Measurements from ENCODE around the gene PITPNC1.

Gene PITPNC1

DNA sequence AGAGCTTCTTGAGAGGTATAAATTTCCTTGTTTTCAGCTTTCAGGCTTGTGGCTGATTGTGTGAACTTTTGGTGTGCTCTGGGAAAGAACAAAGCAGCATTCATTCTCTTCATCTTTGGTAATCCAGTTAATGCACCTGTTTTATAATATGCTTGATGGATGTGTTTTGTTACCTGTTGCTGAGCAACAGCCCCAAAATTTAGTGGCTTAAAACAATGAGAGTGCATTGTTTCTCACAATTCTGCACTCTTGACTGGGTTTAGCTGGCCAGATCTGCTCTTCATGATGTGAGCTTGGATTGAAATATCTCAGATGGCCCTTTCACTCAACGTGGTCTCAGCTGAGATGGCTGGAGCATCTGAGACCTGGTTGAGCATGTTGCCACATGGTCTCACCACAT is 281.9 kb downstream of the PITPNC1 start:
- DNase-seq: no peak

- DNase-seq: no peak
Measured at GRCh38 chr17:67662712-67663111, 285.6 kb downstream of the PITPNC1 start.

GRCh38 chr17:67663457-67663856 is 286.4 kb downstream of the PITPNC1 start:
- no peak for DNase-seq

DNA sequence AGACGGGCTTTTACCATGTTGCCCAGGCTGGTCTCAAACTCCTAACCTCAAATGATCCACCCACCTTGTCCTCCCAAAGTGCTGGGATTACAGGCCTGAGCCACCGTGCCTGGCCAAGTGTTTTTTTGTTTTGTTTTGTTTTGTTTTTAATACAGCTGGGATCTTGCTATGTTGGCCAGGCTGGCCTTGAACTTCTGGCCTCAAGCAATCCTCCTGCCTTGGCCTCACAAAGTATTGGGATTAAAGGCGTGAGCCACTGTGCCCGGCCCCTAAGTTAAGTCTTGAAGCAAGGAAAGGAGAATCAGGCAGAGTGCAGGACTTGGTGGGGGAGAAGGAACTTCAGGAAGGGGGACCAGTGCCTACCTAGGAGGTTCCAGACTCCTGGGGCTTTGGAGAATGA is 288.9 kb downstream of the PITPNC1 start:
- DNase-seq: no peak

DNA sequence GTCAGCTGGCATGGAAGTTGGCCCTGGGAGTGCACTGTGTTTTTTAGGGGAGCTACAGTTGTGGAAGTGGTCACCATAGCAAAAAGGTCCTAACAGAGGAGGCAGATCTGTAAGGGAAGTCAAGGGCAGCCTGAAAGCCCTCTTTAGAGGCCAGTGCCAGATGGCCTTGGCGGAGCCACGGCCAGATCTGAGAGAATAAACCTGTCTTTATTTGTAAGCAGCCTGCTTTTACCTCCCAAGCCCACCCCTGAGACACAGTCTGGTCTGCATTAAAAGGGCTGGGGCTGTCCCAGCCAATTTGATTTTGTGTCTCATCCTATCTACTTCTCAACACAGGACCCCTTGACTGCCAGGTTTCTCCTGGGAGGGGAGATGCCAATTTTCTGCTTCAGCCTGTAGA is 289.6 kb downstream of the PITPNC1 start:
- no peak for DNase-seq

DNA sequence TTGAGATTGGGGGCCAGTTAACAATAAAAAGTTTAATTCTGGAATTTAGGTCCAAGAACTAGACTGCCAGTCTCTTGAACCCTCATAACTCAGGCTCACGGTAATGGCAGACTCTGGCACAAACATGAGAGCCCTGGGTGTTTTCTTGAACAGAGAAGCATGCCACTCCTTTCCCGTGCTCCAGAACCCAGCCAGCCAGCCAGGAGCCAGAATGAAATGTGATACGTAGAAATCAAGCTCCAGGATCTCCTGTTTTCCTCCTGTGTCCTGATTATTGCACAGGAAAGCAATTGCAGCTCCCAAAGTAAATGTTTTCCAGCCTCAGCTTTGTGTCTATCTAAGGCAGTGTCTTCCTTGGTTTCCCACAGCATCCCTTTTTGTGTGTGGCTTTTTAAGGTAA is 294.4 kb downstream of the PITPNC1 start:
- DNase-seq: no peak

- no peak for DNase-seq
Measured at GRCh38 chr17:67672592-67673335, 295.7 kb downstream of the PITPNC1 start.

GRCh38 chr17:67675481-67675880 is 298.4 kb downstream of the PITPNC1 start:
- DNase-seq: no peak

GRCh38 chr17:67676305-67676704 is 299.2 kb downstream of the PITPNC1 start:
- DNase-seq: no peak

- DNase-seq: no peak
Measured at GRCh38 chr17:67678414-67678813, 301.3 kb downstream of the PITPNC1 start.

- DNase-seq: no peak
Measured at GRCh38 chr17:67679225-67679624, 302.1 kb downstream of the PITPNC1 start.

GRCh38 chr17:67679721-67680120 is 302.6 kb downstream of the PITPNC1 start:
- no peak for DNase-seq

DNA sequence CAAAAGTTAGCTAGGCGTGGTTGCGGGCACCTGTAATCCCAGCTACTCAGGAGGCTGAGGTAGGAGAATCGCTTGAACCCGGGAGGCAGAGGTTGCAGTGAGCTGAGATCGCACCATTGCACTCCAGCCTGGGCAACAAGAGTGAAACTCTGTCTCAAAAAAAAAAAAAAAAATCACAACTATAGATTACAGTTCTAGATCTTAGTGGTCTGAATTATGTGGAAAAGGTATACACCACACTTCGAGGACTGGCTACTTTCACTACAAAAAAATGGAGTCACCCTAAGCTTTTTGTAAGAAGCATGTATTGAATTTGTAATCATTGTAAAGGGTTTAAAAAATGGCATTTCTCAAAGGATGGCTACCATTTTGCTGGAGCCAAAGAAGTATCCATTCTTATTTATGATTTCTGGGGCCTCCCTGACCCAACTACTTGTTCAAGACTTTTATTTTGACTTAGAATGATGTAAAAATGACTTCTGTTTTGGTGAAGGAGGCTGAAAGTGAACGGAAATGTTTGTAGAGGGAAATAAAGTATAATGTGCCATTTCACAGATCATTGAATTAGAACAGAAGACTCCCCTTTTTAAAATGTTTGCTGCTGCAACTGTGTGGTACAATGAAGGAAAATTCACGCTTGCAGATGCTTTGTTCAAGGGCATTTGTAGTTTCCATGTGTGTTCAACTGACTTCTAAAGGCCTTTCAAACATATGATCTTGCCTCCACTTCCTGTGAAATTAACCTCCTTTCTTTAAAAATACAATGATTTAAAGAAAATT is 303.6 kb downstream of the PITPNC1 start:
- DNase-seq: no peak

- DNase-seq: no peak
Measured at GRCh38 chr17:67682196-67682595, 305.1 kb downstream of the PITPNC1 start.

DNA sequence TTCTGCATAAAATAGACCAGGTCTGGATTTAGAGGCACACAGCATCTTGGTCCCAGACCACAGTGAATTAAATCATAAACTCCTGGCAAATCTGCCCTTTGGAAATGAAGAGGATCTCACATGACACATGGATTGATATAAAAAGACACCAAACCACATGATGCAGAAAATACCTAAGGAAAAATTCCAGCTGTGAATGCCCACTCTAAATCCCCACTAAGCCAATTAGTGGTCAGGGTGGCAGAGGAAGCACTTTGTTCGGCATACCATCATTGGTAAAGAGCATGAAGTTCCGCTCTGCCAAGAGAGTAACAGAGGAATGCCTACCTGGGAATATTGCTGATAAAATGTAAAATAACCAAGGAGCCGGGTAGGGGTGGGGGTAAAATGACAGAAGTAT is 308.3 kb downstream of the PITPNC1 start:
- no peak for DNase-seq

- DNase-seq: no peak
Measured at GRCh38 chr17:67686241-67686640, 309.2 kb downstream of the PITPNC1 start.

DNA sequence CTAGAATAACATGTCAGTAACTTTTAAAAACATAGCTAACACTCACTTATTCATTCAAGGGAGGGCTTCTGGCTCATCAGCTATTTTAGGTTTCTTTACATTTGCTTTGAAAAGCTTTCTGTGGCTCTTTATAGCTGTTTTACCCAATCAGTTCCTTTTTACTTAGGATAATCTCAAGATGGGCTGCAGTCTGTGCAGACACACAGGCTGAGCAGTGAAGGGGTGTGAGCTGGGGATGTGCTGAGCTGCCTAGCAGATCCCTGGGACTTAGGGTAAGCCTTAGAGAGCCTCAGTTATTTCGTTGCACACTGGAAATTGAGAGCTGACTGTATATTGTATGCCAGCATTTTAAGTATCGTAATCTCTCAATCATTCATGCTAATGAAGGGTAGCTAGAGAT is 310.4 kb downstream of the PITPNC1 start:
- DNase-seq: no peak

- DNase-seq: peak; percentile 87
Measured at GRCh38 chr17:67689534-67690177, 312.6 kb downstream of the PITPNC1 start.

GRCh38 chr17:67693811-67694210 is 316.7 kb downstream of the PITPNC1 start:
- no peak for DNase-seq

- DNase-seq: no peak
Measured at GRCh38 chr17:67696347-67696746, 319.3 kb downstream of the PITPNC1 start.

- DNase-seq: no peak
Measured at GRCh38 chr17:67696853-67697498, 319.9 kb downstream of the PITPNC1 start.

GRCh38 chr17:67700037-67700724 is 323.1 kb downstream of the PITPNC1 start:
- DNase-seq: no peak

DNA sequence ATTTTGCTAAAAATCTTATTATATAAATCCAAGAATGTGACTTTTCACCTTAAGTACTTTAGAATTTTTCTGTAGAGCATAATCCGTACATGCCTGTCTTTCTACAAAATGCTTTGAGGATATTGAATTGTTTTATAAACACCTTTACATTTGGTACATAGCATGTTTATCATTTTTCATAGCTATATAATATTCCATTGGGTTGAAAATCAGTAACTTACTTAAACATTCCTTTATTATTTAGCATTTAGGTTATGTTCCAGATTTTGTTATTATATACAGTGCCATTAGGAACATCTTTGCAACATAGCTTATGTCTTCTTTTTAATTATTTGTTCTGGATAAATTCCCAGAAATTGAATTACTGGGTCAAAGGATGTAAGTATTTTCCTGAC is 323.6 kb downstream of the PITPNC1 start:
- DNase-seq: no peak
